Erythroblast (primary cell): ENCODE results near the gene ZNF90.

Experiments used
- GATA1 ChIP-seq: IDR thresholded peaks from 2 replicates; pipeline ENCODE4 v1.6.1; 2011; ENCODE audit warnings: low read depth, mild to moderate bottlenecking, control low read depth, low read length, moderate library complexity
- POLR2A ChIP-seq: IDR thresholded peaks from 2 replicates; pipeline ENCODE4 v1.6.1; 2011; ENCODE audit warnings: mild to moderate bottlenecking, low read length

DNA sequence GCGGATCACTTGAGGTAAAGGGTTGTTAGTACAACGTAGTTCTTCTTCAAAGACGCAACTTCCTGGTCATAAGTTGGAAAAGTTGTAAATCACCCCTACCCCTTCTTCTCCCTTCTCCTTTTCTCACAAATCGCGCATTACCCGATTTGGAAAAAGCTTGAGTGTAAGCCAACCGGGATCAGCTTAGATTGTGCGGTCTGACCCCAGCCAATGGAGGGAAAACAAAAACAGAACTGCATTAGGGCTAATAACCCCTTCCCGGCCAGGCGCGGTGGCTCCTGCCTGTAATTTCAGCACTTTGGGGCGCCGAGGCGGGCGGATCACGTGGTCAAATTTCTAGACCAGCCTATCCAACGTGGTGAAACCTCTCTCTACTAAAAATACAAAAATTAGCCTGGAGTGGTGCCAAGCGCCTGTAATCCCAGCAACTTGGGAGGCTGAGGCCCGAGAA, 806 bp downstream of the ZNF90 start:
- no peak for TF ChIP-seq POLR2A
- no peak for TF ChIP-seq GATA1
